Measurements from ENCODE around the gene TUBA3E.
"Not testable (repeated sequence)": the region's sequence is repeated elsewhere in the genome, so short reads cannot be mapped to it uniquely, and the experiment has no call there.

GRCh38 chr2:130152136-130152815 lies 46.0 kb downstream of the TUBA3E start:
- not testable (repeated sequence) for TF ChIP-seq CTCF, POLR2A (IDR thresholded peaks at IDR 0.05)

Data from adrenal gland (tissue), 5 donors.